NCI-H2171 treated with DMSO at 0.1 percent for 48 hours (cell line): ENCODE data around the gene KNG1.
"Not testable (repeated sequence)": the region's sequence is repeated elsewhere in the genome, so short reads cannot be mapped to it uniquely, and the experiment has no call there.

Source experiments
- DNase-seq: peaks from one replicate; lab custom pipeline; 2025; lab: John Stamatoyannopoulos, UW

The KNG1 gene

DNA sequence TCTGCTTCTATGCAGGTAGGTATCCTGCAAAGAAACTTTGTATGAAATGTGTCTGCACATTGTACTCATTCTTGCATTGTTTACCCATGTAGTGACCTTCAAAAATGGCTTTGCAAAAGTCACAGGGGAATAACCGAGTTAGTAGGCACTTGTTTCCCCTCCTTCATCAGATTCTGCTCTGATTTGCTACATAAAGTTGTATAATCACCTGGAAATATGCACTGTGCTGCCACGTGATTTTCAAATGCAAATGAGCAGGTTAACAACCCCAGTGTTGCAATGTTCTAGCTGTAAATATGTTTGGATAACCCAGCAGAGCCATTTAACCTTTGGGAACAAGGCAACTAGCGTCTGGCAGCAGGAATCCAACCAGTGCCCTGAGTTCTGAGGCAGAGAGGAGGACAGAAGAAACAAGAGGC lies at the start of gene KNG1:
Gene KNG1, plus strand, starts transcription at position 321 of the 419 bp plus-strand sequence. CDS start 184 bp downstream, outside the sequence.
- no peak for DNase-seq

DNA sequence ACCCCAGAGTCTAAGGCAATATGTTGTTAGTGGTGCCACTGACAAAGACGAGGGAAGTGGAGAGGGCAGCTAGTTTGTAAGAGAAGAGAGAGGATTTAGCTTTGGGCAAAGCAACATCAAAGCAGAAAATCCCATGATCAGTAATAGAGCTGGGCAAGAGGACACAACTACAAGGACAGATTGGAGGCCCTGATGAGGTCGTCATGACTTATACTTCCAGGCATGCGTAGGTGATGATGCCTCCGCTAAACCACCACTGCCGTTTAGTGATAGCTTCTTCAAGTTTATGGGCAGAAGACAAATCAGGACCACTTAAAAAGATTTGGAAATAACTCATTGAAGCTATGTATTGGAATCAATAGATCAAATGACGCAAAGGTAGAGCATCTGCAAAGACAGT lies 48.7 kb upstream of the KNG1 start:
- DNase-seq = no peak

GRCh38 chr3:186669378-186670084 lies 47.6 kb upstream of the KNG1 start:
- no peak for DNase-seq

GRCh38 chr3:186670155-186670554 lies 47.0 kb upstream of the KNG1 start:
- DNase-seq = no peak

GRCh38 chr3:186671051-186671450 lies 46.1 kb upstream of the KNG1 start:
- DNase-seq = no peak

DNA sequence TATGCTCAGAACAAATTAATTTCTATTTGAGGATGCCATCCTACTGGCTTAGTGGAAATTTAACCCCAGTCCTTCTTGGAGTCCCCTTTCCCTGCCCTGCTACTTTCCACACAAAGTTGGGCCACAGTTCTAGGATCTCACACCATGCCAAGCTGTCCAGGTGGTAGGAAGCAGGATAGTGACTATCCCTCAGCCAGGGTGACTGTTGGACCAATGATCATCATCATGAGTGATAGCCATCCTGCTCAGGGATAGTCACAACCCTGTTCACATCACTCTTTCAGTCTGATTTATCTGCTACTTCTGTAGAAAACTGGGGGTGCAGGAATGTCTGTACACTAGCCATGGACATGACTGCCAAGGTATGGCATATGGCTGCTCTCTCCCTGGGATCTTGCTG lies 38.6 kb upstream of the KNG1 start:
- no peak for DNase-seq

DNA sequence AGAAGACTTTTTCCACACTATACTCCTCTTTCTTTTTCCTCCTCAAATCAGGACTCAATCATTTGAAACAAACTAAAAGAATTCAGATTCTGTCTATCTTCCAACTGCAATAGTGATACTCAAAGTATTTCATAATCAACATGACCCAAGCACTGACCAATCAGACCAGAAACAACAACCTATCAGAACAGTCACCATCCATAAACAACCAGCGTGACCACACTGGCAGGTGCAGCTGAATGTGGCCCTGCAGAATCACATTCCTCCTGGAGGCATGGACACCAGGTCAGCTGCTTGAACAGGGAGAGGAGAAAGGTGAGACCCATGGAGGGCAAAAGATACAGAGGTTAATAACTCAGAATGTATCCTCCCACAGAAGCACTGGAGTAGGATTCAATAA lies 38.0 kb upstream of the KNG1 start:
- no peak for DNase-seq

DNA sequence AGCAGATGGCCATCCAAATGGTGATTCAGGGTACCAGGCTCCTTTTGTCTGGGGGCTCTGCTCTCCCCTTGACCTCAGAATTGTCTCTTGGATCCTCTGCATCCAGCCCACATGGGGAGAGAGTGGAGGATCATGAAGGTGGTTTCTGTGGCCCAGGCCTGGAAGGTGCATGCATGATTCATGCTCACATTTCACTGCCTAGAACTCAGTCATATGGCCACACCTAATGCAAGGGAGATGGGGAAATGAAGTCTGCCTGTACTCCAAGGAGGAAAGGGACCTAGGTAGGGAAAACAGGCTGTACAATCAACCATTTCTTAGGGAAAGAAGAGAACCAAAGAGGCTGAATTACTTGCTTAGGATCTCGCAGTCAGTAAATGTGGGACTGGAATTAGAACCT lies 36.3 kb upstream of the KNG1 start:
- no peak for DNase-seq

DNA sequence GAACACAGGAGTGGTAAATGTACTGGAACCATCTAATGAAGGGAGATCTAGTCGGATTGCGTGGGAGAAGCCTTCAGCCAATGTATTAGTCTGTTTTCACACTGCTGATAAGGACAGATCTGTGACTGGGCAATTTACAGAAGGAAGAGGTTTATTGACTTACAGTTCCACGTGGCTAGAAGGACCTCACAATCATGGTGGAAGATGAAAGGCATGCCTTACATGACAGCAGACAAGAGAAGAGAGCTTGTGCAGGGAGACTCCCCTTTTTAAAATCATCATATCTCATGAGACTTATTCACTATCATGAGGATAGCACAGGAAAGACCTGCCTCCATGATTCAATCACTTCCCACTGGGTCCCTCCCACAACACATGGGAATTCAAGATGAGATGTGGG lies 34.3 kb upstream of the KNG1 start:
- DNase-seq = no peak

DNA sequence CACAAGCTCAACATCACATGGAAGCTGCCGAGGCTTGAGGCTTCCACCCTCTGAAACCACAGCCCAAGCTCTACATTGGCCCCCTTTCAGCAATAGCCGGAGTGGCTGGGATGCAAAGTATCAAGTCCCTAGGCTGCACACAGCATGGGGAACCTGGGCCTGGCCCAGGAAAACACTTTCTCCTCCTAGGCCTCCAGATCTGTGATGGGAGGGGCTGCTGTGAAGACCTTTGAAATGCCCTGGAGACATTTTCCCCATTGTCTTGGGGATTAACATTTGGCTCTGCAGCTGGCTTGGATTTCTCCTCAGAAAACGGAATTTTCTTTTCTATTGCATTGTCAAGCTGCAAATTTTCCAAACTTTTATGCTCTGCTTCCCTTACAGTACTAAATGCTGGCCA lies 33.2 kb upstream of the KNG1 start:
- no peak for DNase-seq

- DNase-seq = not testable (repeated sequence)
Measured at GRCh38 chr3:186686475-186686874, 30.7 kb upstream of the KNG1 start.

DNA sequence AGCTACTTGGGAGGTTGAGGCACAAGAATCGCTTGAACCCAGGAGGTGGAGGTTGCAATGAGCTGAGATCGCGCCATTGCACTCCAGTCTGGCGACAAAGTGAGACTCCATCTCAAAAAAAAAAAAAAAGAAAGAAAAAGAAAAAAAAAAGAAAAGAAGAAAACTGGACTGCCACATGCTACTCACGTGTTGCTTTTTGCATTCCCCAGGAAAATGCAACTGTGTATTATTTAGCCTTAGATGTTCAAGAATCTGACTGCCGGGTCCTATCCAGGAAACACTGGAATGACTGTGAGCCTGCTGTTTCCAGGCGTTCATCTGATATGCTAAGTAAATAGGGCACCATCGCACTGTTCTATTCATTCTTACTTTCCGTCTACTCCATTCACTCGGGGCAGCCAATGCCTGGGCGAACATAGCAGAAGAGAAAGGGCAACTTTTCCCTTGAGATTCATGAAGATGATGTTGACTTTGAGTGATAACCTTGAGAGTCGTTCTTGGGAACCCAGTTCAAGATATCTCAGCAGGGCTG lies 30.0 kb upstream of the KNG1 start:
- DNase-seq = no peak

DNA sequence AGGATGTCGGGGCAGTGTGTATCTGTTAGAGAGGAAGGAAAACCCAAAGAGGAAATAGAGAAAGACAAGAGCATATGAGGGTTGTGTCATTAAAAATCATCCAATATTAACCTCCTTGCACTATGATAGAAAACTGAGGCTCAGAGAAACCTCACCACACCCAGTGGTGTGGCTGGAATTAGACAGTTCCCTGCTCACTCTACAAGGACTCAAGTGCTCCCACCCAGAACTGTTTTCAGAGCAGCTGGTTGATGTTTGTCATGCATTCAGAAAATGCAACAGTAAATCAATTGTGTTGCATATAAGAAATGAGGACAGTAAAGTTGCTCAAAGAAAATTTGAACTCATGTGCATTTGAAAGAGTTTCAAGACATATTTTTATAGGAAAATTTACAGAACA lies 26.9 kb upstream of the KNG1 start:
- DNase-seq = not testable (repeated sequence)

GRCh38 chr3:186691676-186692075 lies 25.5 kb upstream of the KNG1 start:
- no peak for DNase-seq

DNA sequence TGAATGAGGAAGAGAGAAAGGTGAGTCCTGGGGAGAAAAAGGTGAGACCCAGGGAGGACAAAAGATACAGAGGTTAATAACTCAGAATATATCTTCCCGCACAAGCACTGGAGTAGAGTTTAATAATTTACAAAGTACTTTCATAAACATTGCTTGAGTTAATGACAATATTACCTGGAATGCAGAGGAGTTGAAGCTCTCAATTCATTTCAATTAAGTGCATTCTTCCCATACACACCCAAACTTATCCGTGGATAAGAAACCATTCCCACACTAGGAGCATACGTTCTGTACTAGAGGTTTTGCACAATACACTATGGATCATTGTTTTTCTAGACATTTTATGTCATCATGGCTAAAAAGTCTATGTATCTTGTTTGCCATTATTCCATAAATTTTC lies 23.3 kb upstream of the KNG1 start:
- DNase-seq = no peak

DNA sequence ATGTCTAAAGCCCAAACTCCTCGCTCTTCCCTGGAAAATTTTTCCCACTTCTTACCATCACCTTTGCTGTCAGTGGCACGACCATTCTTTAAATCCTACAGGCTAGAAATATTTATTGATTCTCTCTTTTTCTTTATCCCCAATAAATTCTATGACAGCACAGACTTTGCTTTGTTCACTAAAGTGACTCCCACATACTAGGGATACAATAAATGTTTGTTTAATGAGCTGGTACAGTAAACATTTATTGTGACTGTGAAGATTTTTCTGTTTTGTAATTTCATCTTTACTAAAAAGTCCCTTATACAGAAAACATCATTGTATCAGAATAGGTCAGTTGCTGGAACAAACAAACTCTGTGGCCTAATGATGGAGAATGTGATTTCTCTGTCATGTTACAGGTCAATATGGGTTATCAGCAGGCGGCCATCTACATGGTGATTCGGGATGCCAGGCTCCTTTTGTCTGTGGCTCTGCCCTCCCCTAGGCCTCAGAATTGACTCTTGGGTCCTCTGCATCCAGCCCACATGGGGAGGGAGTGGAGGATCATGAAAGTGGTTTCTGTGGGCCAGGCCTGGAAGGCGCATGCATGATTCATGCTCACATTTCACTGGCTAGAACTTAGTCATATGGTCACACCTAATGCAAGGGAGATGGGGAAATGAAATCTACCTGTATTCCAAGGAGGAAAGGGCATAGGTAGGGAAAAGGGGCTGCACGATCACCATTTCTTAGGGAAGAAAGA lies 22.7 kb upstream of the KNG1 start:
- DNase-seq = no peak

DNA sequence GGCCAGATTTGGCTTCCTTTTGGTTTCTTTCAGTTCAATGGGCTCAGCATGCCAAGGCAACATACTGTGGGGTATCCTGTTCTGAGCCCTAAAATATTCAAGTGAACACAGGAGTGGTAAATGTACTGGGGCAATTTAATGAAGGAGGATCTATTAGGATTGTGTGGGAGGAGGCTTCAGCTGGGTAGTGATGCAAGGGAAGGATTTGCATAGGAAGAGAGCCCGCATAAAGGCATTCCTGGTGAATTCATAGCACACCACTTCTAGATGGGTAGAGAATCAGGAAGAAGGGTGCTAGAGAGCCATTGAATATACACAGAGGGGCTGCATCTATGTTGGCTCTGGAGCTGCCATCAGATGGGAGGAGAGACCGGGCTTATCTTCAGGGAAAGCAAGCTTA lies 20.6 kb upstream of the KNG1 start:
- DNase-seq = no peak

DNA sequence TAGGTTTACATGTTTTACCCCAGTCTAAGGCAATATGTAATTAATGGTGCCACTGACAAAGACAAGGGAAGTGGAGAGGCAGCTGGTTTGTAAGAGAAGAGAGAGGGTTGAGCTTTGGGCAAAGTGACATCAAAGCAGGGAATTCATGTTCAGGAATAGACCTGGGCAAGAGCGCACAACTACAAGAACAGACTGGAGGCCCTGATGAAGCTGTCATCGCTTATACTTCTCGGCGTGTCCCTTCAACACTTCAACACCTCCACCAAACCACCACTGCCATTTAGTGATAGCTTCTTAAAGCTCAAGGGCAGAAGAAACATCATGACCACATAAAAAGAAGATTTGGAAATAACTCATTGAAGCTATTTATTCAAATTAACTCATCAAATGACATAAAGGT lies 19.6 kb upstream of the KNG1 start:
- DNase-seq = no peak

DNA sequence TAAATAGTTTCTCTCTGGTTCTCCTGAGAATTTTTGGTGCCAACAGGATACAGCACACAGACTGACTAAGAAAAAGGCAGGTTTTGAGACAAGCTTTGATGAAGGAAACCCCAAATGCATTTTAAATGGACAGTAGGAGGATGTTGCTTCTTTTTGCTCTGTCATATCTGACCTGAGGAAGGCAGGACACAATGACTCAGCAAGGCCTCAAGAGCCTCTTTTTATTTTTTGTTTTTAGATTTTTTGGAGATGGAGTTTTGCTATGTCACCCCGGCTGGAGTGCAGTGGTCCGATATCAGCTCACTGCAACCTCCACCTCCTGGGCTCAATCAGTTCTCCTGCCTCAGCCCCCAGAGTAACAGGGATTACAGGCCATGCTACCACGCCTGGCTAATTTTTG lies 16.9 kb upstream of the KNG1 start:
- DNase-seq = no peak

DNA sequence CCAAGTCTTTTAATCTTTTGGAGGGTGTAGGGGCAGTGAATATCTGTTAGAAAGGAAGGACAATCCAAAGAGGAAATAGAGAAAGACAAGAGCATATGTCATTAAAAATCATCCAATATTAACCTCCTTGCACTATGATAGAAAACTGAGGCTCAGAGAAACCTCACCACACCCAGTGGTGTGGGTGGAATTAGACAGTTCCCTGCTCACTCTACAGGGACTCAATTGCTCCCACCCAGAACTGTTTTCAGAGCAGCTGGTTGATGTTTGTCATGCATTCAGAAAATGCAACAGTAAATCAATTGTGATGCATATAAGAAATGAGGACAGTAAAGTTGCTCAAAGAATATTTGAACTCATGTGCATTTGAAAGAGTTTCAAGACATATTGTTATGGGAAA lies 14.7 kb upstream of the KNG1 start:
- DNase-seq = not testable (repeated sequence)

GRCh38 chr3:186705882-186706780 lies 11.0 kb upstream of the KNG1 start:
- no peak for DNase-seq

DNA sequence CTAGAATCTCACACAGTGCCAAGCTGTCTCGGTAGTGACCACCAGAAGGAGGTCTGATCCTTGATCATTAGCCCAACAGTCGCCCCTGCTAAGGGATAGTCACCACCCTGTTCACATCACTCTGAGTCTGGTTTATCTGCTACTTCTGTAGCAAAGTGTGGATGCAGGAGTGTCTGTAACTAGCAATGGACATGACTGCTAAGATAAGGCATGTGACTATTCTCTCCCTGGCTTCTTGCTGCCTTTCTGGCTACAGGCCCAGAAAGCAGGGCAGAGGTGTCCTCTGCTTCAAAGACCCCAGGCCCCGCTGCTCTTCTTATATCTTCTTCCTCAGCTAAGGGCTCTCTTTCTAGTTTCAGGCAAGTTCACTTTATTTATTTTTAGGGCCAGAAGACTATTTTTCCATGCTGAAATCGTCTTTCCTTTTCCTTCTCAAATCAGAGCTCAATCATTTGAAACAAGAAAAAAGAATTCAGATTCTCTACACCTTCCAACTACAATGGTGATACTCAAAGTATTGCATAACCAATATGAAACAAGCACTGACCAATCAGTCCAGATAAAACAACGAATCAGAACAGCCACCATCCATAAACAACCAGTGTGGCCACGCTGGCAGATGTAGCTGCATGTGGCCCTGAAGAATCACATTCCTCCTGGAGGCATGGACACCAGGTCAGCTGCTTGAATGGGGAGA lies 8.0 kb upstream of the KNG1 start:
- DNase-seq = no peak
